Endothelial cell of umbilical vein (primary cell): ENCODE results near the gene EDRF1.

Experiments used
- EZH2 ChIP-seq: IDR thresholded peaks from 2 replicates; pipeline ENCODE4 v1.6.1; 2012; ENCODE audit warnings: borderline replicate concordance, low read depth, mild to moderate bottlenecking, moderate library complexity, low read length, inconsistent platforms; ENCODE audit not compliant: severe bottlenecking
- FOS ChIP-seq: IDR thresholded peaks from 2 replicates; pipeline ENCODE4 v1.6.1; 2011; ENCODE audit warnings: mild to moderate bottlenecking, low read length, moderate library complexity, borderline replicate concordance; ENCODE audit not compliant: insufficient read depth
- GATA2 ChIP-seq: IDR thresholded peaks from 2 replicates; pipeline ENCODE4 v1.7.0; 2011; ENCODE audit warnings: low read depth, mild to moderate bottlenecking, moderate library complexity, mixed read lengths, low read length; ENCODE audit not compliant: insufficient read length, insufficient read depth
- JUN ChIP-seq: IDR thresholded peaks from 2 replicates; pipeline ENCODE4 v1.6.1; 2011; ENCODE audit warnings: borderline replicate concordance, low read depth; ENCODE audit not compliant: insufficient read length, insufficient read depth
- MYC ChIP-seq: IDR thresholded peaks from one replicate; pipeline ENCODE4 v1.6.1; 2011; ENCODE audit warnings: mild to moderate bottlenecking, low read depth, low read length
- POLR2A ChIP-seq: IDR thresholded peaks from 2 replicates; pipeline ENCODE4 v1.6.1; 2012; ENCODE audit warnings: low read depth, mild to moderate bottlenecking, control low read depth, low read length
- POLR2AphosphoS5 ChIP-seq: IDR thresholded peaks from 2 replicates; pipeline ENCODE4 v1.6.1; 2012; ENCODE audit warnings: low read depth, mild to moderate bottlenecking, control low read depth, low read length, moderate library complexity; ENCODE audit not compliant: insufficient read depth
- TF ChIP-seq, protein P1 (sequence below), 2 donors: IDR thresholded peaks; 1 replicate in 1 of 2; 2 replicates in 1 of 2; pipeline ENCODE4 v1.5.1; 2011; ENCODE audit warnings: low read length in 2 of 2, mild to moderate bottlenecking in 2 of 2, moderate library complexity in 2 of 2, control low read depth in 1 of 2, inconsistent platforms in 1 of 2, low read depth in 1 of 2; ENCODE audit not compliant: insufficient read depth in 1 of 2; ENCODE audit errors: extremely low read depth in 1 of 2
- TF ChIP-seq, protein P2 (sequence below): IDR thresholded peaks from 2 replicates; pipeline ENCODE4 v1.6.1; 2011; ENCODE audit not compliant: insufficient read depth, insufficient read length

DNA sequence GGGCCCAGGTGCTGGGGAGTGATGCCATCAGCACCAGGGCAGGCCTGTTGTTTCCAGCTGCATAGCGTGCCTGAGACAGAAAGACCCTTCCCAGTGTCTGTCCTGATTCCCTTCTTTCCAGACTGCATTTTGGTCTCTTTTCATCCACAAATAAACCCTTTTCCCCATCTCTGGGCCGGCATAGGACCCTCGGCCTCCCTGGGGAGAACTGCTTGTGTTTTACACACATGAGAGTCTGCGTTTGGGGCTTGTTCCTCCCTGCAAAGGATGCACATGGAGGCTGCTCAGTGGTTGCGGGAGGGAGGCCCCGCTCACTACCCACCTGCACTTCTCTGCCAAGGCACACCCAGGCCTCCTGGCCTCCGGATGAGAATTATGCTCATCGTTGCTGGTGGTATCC lies 61.9 kb downstream of the EDRF1 start:
- TF ChIP-seq, protein P1, sequence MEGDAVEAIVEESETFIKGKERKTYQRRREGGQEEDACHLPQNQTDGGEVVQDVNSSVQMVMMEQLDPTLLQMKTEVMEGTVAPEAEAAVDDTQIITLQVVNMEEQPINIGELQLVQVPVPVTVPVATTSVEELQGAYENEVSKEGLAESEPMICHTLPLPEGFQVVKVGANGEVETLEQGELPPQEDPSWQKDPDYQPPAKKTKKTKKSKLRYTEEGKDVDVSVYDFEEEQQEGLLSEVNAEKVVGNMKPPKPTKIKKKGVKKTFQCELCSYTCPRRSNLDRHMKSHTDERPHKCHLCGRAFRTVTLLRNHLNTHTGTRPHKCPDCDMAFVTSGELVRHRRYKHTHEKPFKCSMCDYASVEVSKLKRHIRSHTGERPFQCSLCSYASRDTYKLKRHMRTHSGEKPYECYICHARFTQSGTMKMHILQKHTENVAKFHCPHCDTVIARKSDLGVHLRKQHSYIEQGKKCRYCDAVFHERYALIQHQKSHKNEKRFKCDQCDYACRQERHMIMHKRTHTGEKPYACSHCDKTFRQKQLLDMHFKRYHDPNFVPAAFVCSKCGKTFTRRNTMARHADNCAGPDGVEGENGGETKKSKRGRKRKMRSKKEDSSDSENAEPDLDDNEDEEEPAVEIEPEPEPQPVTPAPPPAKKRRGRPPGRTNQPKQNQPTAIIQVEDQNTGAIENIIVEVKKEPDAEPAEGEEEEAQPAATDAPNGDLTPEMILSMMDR (IDR thresholded peaks at IDR 0.05; ENCODE audit: extremely low read depth in 1 of 2, insufficient read depth in 1 of 2, low read depth in 1 of 2, low read length in 2 of 2) = no peak
- TF ChIP-seq POLR2A = no peak
- TF ChIP-seq, protein P2, sequence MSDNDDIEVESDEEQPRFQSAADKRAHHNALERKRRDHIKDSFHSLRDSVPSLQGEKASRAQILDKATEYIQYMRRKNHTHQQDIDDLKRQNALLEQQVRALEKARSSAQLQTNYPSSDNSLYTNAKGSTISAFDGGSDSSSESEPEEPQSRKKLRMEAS = no peak
- TF ChIP-seq EZH2 = no peak
- no peak for TF ChIP-seq MYC
- TF ChIP-seq GATA2 = no peak
- no peak for TF ChIP-seq POLR2AphosphoS5
- TF ChIP-seq JUN = no peak
- no peak for TF ChIP-seq FOS
